ENCODE results near the gene TENM4.

The TENM4 gene

DNA sequence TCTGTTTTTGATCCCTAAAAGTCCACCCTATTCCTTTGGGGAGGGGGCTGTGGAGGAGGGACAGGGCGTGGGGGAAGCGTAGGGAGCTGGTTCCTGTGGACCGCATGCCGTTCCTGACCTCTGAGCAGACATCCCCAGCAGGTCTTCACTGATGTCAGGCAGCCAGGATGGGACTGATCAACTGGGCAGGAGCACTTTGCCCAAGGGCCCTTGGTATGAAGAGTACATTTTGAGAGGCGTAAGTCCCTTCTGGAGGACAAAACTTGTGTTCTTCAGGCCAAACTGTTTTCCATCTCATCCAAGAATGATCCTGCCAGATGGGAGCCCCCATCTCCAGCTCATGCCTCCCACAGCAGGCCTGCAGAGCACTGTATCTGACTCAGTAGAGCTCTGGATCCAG, 785.3 kb downstream of the TENM4 start:
- no peak overlapping the region for H3K9ac ChIP-seq (ENCODE audit: low read depth, low read length)
- no peak overlapping the region for H3K4me3 ChIP-seq (ENCODE audit: low read depth, low read length)
- H3K36me3 ChIP-seq (ENCODE audit: control insufficient read depth, insufficient read depth, low read length): no peaks in the 10 kb centered on the region
- H3K4me1 ChIP-seq (ENCODE audit: control insufficient read depth, insufficient read depth, low read length): peaks cover 5% of the 10 kb centered on the region
- H3K27me3 ChIP-seq (ENCODE audit: control insufficient read depth, insufficient read depth, low read length): no peaks in the 10 kb centered on the region
- no peaks in the 10 kb centered on the region for H3K9me3 ChIP-seq (ENCODE audit: control insufficient read depth, insufficient read depth, low read length)

DNA sequence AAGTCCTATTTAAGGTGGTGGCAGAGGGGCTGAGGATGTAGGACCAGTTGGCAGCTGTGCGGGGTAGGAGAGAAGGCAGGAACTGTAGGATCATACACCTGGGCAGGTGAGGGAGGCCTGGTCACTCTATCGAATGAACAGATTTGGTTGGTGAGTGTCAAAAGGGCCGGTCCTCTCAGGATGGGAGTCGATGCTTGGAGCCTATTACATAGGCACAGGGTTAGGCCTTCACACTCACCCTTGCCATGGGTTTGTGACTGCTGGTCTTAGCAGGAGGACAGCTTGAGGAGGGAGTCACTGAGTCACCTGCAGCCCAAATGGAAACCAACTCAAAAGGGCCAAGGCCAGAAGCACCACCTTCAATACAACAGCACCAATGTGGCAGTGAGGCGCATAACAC, 786.0 kb downstream of the TENM4 start:
- H3K9ac ChIP-seq (ENCODE audit: low read depth, low read length): no peak overlapping the region

DNA sequence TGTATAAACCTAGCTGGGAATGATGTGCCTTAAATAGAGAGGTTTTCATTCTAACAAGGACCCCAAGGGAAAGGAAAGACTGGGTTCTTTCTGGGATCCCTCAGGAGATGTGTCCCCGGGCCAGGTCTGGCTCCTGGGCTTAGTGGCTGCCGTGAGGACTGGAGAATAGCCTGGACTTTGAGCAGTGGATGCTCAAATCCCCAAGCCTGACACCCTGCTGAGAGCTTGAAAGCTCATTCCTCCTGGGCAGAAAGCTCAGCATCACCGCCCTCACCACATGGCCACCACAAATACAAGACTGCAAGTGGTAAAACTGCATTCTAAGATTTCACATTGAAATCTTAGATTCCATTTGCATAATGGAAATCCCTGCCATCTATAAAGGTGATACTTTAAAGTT, 786.8 kb downstream of the TENM4 start:
- H3K9ac ChIP-seq (ENCODE audit: low read depth, low read length): no peak overlapping the region
- H3K27me3 ChIP-seq (ENCODE audit: control insufficient read depth, insufficient read depth, low read length): no peaks in the 10 kb centered on the region
- H3K36me3 ChIP-seq (ENCODE audit: control insufficient read depth, insufficient read depth, low read length): no peaks in the 10 kb centered on the region
- no peak overlapping the region for H3K4me3 ChIP-seq (ENCODE audit: low read depth, low read length)
- peaks cover 5% of the 10 kb centered on the region for H3K4me1 ChIP-seq (ENCODE audit: control insufficient read depth, insufficient read depth, low read length)
- H3K9me3 ChIP-seq (ENCODE audit: control insufficient read depth, insufficient read depth, low read length): no peaks in the 10 kb centered on the region

More for the DNA sequence above, 786.0 kb downstream of the TENM4 start:
- H3K27me3 ChIP-seq (ENCODE audit: control insufficient read depth, insufficient read depth, low read length): no peaks in the 10 kb centered on the region
- H3K4me3 ChIP-seq (ENCODE audit: low read depth, low read length): no peak overlapping the region
- H3K9me3 ChIP-seq (ENCODE audit: control insufficient read depth, insufficient read depth, low read length): no peaks in the 10 kb centered on the region
- peaks cover 5% of the 10 kb centered on the region for H3K4me1 ChIP-seq (ENCODE audit: control insufficient read depth, insufficient read depth, low read length)
- H3K36me3 ChIP-seq (ENCODE audit: control insufficient read depth, insufficient read depth, low read length): no peaks in the 10 kb centered on the region

DNA sequence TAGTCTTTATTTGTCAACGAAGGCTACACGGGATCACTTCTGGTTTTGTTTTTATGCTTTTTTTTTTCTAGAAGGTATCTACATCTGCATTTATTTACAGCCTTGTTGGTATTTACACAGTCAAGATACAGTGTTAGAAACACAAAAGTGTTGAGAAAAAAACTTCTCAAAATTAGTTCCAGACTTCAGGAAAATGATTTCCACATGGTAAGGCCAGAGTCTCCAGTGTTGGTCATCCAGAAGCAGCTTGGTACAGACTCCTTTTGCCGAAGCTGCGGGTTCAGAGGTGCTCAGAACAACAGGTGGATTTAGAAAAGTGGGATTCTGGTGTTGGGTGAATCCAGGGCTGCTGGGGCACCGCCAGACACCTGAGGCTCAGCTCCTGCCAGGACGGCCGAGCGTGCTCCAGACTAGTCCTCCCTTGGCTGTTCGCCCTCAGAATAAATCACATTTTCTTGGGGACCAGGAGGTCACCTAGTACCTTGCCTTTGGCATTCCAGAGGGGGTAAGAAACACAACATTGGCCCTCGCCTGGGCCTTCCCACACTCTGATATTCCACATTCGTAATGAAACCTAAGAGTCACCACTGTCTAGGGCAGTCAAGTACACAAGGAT, 787.4 kb downstream of the TENM4 start:
- H3K36me3 ChIP-seq (ENCODE audit: control insufficient read depth, insufficient read depth, low read length): no peaks in the 10 kb centered on the region
- peaks cover 5% of the 10 kb centered on the region for H3K4me1 ChIP-seq (ENCODE audit: control insufficient read depth, insufficient read depth, low read length)
- H3K9me3 ChIP-seq (ENCODE audit: control insufficient read depth, insufficient read depth, low read length): no peaks in the 10 kb centered on the region
- no peak overlapping the region for H3K4me3 ChIP-seq (ENCODE audit: low read depth, low read length)
- H3K9ac ChIP-seq (ENCODE audit: low read depth, low read length): no peak overlapping the region
- no peaks in the 10 kb centered on the region for H3K27me3 ChIP-seq (ENCODE audit: control insufficient read depth, insufficient read depth, low read length)

DNA sequence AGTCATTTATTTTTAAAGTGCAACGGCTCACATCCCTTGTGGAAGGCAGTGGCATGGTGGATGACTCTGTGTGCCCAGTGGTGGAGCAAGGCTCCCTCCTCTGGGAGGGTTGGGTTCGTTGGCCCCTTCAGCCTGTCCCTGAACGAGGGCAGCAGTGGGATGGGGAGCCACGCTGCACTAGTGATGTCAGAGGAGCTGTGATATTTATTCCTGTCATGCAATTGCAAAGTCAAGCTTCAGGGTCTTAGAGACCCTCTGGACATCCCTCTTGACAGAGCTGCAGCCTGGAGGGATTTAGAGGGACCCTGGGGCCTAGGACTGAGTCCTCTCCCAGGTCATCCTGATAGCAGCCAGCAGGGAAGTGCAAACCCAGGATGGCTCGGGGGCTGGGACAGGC, 788.0 kb downstream of the TENM4 start:
- Histone ChIP-seq H3K4me3 (ENCODE audit: low read depth, low read length) (no peak overlapping the region), H3K27me3 (ENCODE audit: control insufficient read depth, insufficient read depth, low read length) (no peaks in the 10 kb centered on the region), H3K36me3 (ENCODE audit: control insufficient read depth, insufficient read depth, low read length) (no peaks in the 10 kb centered on the region), H3K9me3 (ENCODE audit: control insufficient read depth, insufficient read depth, low read length) (no peaks in the 10 kb centered on the region), H3K4me1 (ENCODE audit: control insufficient read depth, insufficient read depth, low read length) (peaks cover 5% of the 10 kb centered on the region), H3K9ac (ENCODE audit: low read depth, low read length) (no peak overlapping the region)

DNA sequence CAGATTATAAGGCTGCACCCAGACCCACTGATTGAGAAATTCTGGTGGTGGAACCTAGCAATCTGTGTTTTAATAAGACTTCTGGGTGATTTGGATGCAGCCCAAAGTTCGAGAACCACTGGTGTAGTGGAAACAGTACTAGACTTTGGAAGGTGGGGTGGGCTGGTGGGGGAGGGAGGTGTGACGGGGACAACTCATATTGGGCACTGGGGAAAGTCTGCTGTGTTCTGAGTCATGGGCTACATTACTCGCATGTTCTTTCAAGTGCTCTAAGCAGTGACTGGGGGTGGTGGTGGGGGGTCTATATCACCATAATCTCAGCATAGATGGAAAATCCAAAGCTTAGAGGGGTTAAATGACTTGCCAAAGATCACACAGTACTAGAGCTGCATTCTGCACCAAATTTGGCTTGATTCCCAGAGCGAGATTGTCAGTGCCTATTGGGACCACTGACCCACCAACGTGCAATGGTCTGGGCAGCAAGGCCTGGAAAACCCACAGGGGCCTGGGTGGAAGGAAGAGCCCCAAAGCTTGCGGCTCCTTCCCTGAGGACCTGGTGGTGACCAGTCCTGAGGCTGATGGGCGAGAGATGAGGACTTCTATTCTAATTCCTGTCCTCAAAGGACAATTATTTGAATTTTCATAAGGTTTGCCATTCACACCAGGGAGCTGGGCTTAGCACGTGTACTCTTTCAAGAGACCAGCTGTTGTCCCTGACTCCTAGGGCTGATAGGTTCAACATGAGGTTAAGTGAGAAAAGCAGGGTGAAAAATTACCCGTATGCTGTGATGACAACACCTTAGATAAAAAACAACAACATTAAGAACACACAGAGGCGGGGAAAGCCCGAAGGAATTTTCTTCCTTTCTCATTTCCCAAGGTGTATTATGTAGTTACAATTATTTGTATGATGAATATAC, 788.6 kb downstream of the TENM4 start:
- no peaks in the 10 kb centered on the region for H3K27me3 ChIP-seq (ENCODE audit: control insufficient read depth, insufficient read depth, low read length)
- H3K36me3 ChIP-seq (ENCODE audit: control insufficient read depth, insufficient read depth, low read length): no peaks in the 10 kb centered on the region
- H3K9ac ChIP-seq (ENCODE audit: low read depth, low read length): no peak overlapping the region
- H3K4me1 ChIP-seq (ENCODE audit: control insufficient read depth, insufficient read depth, low read length): peaks cover 5% of the 10 kb centered on the region
- H3K4me3 ChIP-seq (ENCODE audit: low read depth, low read length): no peak overlapping the region
- H3K9me3 ChIP-seq (ENCODE audit: control insufficient read depth, insufficient read depth, low read length): no peaks in the 10 kb centered on the region

DNA sequence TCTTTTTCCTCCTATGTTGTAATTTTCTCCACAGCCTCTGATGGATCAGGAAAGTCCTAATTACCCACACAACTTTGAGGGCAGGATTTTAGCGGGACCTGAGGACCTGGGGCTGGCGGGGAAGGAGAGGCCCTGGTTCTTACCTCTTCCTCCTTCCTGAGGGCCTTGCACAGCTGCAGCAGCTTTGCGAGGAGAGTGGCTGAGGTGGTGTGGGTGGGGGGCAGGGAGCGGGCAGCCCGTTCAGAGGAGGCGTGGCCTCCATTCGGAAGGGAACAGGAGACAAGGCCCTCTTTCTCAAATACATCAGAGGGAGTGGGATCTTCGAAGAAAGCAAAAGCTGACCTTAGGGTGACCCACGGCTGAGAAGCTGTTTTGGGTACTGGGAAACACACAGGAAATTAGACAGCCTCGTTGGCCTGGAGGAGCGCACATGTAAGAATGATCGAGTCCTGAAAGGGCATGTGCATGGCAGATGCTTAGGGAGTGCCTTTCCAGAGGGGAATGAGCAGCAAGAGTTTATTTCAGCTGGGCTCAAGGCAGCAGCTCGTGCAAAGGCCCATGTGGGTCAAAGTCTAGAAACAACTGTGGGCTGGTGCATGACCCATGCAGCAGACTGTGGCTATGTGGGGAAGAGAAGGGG, 789.6 kb downstream of the TENM4 start:
- H3K4me3 ChIP-seq (ENCODE audit: low read depth, low read length): no peak overlapping the region
- no peaks in the 10 kb centered on the region for H3K9me3 ChIP-seq (ENCODE audit: control insufficient read depth, insufficient read depth, low read length)
- no peaks in the 10 kb centered on the region for H3K27me3 ChIP-seq (ENCODE audit: control insufficient read depth, insufficient read depth, low read length)
- H3K9ac ChIP-seq (ENCODE audit: low read depth, low read length): no peak overlapping the region
- H3K4me1 ChIP-seq (ENCODE audit: control insufficient read depth, insufficient read depth, low read length): peaks cover 5% of the 10 kb centered on the region
- H3K36me3 ChIP-seq (ENCODE audit: control insufficient read depth, insufficient read depth, low read length): no peaks in the 10 kb centered on the region

DNA sequence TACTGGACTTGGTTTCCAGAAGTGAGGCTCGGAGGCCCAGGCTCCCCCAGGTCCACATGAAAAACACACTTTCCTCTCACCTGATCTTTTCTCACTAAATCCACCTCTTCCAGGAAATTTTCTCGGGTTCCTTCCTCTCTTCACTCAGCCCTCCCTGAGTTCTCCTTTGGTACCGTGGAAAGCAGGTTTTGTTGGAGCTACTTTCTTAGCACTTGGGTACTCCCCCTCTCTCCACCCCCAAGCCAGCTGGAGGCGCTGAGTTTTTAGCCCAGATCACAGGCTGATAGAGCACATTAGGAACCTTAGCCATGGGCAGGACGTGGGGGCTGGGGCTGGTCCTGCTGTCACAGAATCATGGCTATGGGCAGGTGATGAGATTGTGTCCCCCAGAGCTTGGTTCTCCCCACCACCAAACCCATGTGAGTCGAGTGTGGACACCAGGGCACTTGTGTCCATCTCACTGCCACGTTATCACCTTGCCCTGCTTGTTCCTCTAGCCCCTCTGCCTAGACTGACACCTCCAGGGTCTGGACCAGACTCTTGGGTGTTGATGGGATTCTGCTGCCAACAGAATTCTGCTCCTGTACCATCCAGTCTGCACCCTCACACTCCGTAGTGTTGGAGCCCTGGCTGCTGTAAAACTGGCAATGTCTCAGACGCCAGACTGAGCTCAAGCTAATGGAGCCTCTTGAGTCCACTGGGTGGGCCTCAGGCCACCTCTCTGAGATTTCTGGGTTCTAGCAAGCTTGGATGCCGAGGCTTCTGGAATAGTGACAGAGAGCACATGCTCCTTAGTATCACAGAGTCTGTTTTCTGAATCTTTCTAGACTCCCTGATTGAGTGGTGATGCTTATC, 791.2 kb downstream of the TENM4 start:
- no peaks in the 10 kb centered on the region for H3K36me3 ChIP-seq (ENCODE audit: control insufficient read depth, insufficient read depth, low read length)
- peaks cover 5% of the 10 kb centered on the region for H3K4me1 ChIP-seq (ENCODE audit: control insufficient read depth, insufficient read depth, low read length)
- no peaks in the 10 kb centered on the region for H3K27me3 ChIP-seq (ENCODE audit: control insufficient read depth, insufficient read depth, low read length)
- H3K4me3 ChIP-seq (ENCODE audit: low read depth, low read length): no peak overlapping the region
- H3K9me3 ChIP-seq (ENCODE audit: control insufficient read depth, insufficient read depth, low read length): no peaks in the 10 kb centered on the region
- H3K9ac ChIP-seq (ENCODE audit: low read depth, low read length): no peak overlapping the region

DNA sequence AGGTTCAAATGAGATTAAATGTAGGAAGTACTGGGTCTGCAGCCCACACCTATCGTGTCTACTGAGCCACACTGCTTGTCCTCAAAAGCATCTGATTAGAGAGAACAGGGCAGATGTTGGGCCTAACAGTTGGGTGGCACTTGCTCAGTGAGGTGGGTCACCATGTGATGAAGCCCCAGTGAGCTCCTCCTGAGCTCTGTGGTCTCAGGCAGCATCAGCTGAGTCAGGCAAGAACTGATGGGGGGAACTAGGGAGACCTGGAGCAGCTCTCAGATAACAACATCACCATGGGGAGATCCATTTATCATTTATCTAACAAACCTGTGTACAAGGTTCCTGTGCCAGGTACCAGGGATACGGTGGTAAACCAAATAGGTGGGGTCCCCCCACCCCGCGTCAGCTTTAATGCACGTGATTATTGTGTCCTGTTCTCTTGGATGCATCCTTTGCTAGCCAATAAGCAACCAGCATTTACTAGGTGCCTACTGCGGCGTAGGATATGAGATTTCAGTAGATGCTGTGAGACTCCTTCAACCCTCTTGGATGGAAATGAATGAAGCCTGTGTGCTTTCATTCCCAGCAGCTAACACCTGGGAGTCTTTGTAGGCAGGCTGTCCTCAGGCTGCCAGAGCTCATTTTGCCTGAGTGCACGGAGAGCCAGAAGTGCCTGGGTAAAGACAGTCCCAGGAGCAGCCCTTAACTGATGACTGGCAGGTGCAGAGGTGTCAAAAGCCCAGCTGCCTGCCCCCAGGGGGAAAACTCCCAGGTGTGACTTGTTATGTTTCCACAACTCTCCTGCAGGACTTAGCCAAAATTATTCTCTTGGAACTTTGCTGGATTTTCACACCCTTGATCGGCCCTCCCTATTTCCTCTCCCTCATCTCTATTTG, 792.6 kb downstream of the TENM4 start:
- H3K9ac ChIP-seq (ENCODE audit: low read depth, low read length): no peak overlapping the region
- no peaks in the 10 kb centered on the region for H3K4me1 ChIP-seq (ENCODE audit: control insufficient read depth, insufficient read depth, low read length)
- no peak overlapping the region for H3K4me3 ChIP-seq (ENCODE audit: low read depth, low read length)
- no peaks in the 10 kb centered on the region for H3K9me3 ChIP-seq (ENCODE audit: control insufficient read depth, insufficient read depth, low read length)
- H3K27me3 ChIP-seq (ENCODE audit: control insufficient read depth, insufficient read depth, low read length): no peaks in the 10 kb centered on the region
- no peaks in the 10 kb centered on the region for H3K36me3 ChIP-seq (ENCODE audit: control insufficient read depth, insufficient read depth, low read length)

DNA sequence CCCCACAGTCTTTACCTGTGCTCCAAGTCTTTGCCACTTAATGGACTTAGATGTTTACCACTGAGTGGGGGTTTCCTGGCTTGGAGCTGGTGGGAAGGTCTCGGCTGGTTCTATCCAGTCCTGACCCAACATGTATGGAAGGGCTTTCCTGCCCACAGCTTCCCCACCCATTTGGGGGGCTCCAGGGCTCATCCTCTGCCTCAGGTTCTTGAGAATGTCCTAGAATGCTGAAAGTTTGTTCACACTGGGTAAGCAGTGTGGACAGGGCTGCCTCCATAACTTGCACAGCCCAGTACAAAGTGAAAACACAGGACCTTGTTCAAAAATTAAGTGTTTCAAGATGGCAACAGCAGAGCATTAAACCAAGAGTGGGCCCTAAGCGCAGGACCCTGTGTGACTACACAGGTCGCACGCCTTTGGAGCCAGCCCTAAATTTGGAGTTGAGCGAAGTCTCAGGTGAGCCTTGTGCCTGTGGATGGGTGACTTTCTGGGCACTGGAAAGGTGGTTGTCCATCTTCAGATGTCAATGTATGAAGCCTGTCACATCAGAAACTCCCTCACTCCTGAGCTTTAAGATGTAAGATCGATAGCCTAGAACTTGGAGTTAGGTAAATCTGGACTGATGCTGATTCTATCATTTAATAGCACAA, 793.4 kb downstream of the TENM4 start:
- Histone ChIP-seq H3K4me1 (ENCODE audit: control insufficient read depth, insufficient read depth, low read length) (no peaks in the 10 kb centered on the region), H3K9ac (ENCODE audit: low read depth, low read length) (no peak overlapping the region), H3K4me3 (ENCODE audit: low read depth, low read length) (no peak overlapping the region), H3K36me3 (ENCODE audit: control insufficient read depth, insufficient read depth, low read length) (no peaks in the 10 kb centered on the region), H3K27me3 (ENCODE audit: control insufficient read depth, insufficient read depth, low read length) (no peaks in the 10 kb centered on the region), H3K9me3 (ENCODE audit: control insufficient read depth, insufficient read depth, low read length) (no peaks in the 10 kb centered on the region)

Measured in iPS-15b (cell line).